ENCODE results near the gene RBM7.

Gene RBM7

DNA sequence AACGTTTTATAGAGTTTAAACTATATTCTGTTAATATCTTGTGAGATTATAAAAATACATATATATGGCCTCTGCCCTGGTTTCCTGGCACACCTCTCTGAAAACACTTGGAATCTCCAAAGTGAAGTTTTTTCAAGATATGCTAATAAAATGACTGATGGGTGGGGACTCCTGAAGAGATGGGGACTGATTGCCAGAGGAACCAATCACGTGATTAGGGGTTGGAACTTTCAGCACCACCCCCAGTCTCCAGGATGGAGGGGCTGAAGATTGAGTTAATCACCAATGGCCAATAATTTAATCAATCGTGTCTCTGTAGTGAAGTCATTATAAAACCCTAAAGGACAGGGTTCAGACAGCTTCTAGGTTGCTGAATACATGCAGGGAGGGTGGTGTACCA, 37.5 kb upstream of the RBM7 start:
- Histone ChIP-seq H3K36me3 (replicated peaks; ENCODE audit: insufficient read depth, low read length) (no peaks in the 10 kb centered on the region), H2AFZ (ENCODE audit: low read length) (no peak overlapping the region), H3K9me2 (replicated peaks; ENCODE audit: insufficient read depth, low read length) (no peaks in the 10 kb centered on the region), H3K9me3 (replicated peaks; ENCODE audit: insufficient read depth, low read length) (no peaks in the 10 kb centered on the region), H3K4me1 (ENCODE audit: low read length) (no peaks in the 10 kb centered on the region), H3K27ac (ENCODE audit: low read length) (no peak overlapping the region), H3K79me2 (ENCODE audit: low read length) (no peaks in the 10 kb centered on the region), H3K9ac (ENCODE audit: low read length) (no peak overlapping the region), H3K4me3 (ENCODE audit: low read length) (no peak overlapping the region), H3K27me3 (replicated peaks; ENCODE audit: insufficient read depth, low read length) (no peaks in the 10 kb centered on the region), H4K20me1 (ENCODE audit: insufficient read depth, low read length) (no peaks in the 10 kb centered on the region), H3K4me2 (ENCODE audit: low read depth, low read length) (no peak overlapping the region), H3F3A (ENCODE audit: insufficient read depth, low read length) (no peaks in the 10 kb centered on the region)
- TF ChIP-seq, protein P1, sequence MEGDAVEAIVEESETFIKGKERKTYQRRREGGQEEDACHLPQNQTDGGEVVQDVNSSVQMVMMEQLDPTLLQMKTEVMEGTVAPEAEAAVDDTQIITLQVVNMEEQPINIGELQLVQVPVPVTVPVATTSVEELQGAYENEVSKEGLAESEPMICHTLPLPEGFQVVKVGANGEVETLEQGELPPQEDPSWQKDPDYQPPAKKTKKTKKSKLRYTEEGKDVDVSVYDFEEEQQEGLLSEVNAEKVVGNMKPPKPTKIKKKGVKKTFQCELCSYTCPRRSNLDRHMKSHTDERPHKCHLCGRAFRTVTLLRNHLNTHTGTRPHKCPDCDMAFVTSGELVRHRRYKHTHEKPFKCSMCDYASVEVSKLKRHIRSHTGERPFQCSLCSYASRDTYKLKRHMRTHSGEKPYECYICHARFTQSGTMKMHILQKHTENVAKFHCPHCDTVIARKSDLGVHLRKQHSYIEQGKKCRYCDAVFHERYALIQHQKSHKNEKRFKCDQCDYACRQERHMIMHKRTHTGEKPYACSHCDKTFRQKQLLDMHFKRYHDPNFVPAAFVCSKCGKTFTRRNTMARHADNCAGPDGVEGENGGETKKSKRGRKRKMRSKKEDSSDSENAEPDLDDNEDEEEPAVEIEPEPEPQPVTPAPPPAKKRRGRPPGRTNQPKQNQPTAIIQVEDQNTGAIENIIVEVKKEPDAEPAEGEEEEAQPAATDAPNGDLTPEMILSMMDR (IDR thresholded peaks at IDR 0.05; ENCODE audit: low read length) = no peak
- TF ChIP-seq EZH2 (optimal IDR thresholded peaks at IDR 0.05; ENCODE audit: low read depth, low read length) (no peak), EZH2phosphoT487 (IDR thresholded peaks at IDR 0.05; ENCODE audit: low read length) (no peak)
- DNase-seq = no peak

DNA sequence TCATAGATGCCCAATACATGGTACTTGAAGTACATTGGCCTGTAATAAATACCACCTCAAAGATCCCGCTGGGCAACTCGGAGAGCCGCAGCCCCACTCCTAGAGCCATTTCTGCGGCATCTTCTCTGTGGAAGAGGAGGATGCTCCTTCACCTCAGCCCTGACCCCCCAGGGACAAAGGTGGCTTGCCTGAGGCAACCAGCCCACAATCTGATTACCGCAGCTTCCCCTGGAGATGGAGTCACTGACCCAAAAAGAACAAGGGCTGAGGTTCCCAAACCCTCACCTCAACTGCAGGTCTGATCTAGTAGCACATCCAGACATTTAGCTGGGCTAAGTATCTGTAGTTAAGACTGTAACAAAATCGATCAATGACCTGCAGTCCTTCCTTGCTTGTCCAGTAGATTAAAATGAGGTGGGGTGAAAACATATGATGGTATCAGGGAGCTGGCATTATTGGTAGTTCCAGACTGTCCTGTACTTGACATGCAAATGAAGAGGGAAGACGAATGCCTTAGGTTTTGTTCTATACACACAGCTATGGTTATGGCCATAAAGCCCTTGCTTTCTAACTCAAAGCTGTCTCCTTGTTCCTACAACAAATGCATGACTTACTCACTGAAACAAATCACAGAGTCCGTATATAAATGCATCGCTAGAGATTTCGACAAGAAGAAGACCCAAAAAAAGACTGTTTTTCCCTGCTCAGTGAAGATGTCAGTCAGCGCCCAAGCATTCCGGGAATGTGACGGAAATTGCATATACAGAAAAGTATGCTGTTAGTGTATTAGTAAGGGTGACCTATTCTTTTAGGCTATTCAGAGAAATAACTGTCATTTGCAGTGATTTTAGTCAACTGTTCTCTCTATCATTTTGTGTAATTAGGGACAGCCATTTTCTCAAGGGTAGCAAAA, 33.9 kb upstream of the RBM7 start:
- Histone ChIP-seq H3K27ac (ENCODE audit: low read length) (no peak overlapping the region), H3K9me2 (replicated peaks; ENCODE audit: insufficient read depth, low read length) (no peaks in the 10 kb centered on the region), H4K20me1 (ENCODE audit: insufficient read depth, low read length) (no peaks in the 10 kb centered on the region), H3K4me1 (ENCODE audit: low read length) (no peaks in the 10 kb centered on the region), H2AFZ (ENCODE audit: low read length) (no peak overlapping the region), H3K36me3 (replicated peaks; ENCODE audit: insufficient read depth, low read length) (no peaks in the 10 kb centered on the region), H3K9me3 (replicated peaks; ENCODE audit: insufficient read depth, low read length) (no peaks in the 10 kb centered on the region), H3K4me2 (ENCODE audit: low read depth, low read length) (no peak overlapping the region), H3K9ac (ENCODE audit: low read length) (no peak overlapping the region), H3K4me3 (ENCODE audit: low read length) (no peak overlapping the region), H3F3A (ENCODE audit: insufficient read depth, low read length) (no peaks in the 10 kb centered on the region), H3K27me3 (replicated peaks; ENCODE audit: insufficient read depth, low read length) (no peaks in the 10 kb centered on the region), H3K79me2 (ENCODE audit: low read length) (no peaks in the 10 kb centered on the region)
- TF ChIP-seq EZH2 (optimal IDR thresholded peaks at IDR 0.05; ENCODE audit: low read depth, low read length) (no peak), EZH2phosphoT487 (IDR thresholded peaks at IDR 0.05; ENCODE audit: low read length) (no peak)
- TF ChIP-seq, protein P1 (IDR thresholded peaks at IDR 0.05; ENCODE audit: low read length) = no peak
- DNase-seq = no peak

DNA sequence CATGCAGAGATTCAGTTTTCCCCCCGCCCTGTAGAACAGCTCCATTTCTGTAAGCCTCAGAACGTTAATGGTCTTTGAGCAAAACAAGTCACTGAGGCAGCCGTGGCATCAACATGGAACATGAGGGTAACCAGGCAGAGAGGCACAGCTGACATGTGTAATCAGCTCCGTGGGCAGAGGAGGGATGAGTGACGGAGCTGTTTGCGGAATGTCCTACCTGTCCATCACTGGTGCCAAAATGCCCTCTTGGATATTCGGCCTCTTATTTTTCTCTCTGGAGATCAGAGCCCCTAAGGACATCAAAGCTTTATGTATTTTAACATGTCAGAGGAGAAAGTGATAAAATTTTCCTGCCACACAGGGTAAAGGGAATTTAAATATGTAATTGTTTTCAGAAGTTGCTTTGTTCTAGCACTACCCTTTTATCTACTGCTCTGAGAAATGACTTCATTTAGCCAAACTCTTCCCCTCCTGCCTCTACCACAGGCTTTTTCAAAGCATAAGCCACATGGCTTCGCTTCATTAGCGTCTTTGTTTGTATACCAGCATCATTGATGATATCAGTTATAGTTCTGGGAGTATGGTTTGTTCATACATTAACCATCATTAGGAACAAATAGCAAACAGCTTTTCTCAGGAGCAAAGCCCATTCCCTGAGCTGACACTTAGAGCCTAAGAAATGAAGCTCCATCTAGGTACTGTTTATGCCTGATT, 33.1 kb upstream of the RBM7 start:
- Histone ChIP-seq H3F3A (ENCODE audit: insufficient read depth, low read length) (no peaks in the 10 kb centered on the region), H3K27me3 (replicated peaks; ENCODE audit: insufficient read depth, low read length) (no peaks in the 10 kb centered on the region), H4K20me1 (ENCODE audit: insufficient read depth, low read length) (no peaks in the 10 kb centered on the region), H3K79me2 (ENCODE audit: low read length) (no peaks in the 10 kb centered on the region), H3K4me1 (ENCODE audit: low read length) (no peaks in the 10 kb centered on the region), H2AFZ (ENCODE audit: low read length) (no peak overlapping the region), H3K36me3 (replicated peaks; ENCODE audit: insufficient read depth, low read length) (no peaks in the 10 kb centered on the region), H3K9me2 (replicated peaks; ENCODE audit: insufficient read depth, low read length) (no peaks in the 10 kb centered on the region), H3K4me2 (ENCODE audit: low read depth, low read length) (no peak overlapping the region), H3K27ac (ENCODE audit: low read length) (no peak overlapping the region), H3K9me3 (replicated peaks; ENCODE audit: insufficient read depth, low read length) (no peaks in the 10 kb centered on the region), H3K4me3 (ENCODE audit: low read length) (no peak overlapping the region), H3K9ac (ENCODE audit: low read length) (no peak overlapping the region)
- no peak for TF ChIP-seq EZH2phosphoT487 (IDR thresholded peaks at IDR 0.05; ENCODE audit: low read length)
- TF ChIP-seq EZH2 (optimal IDR thresholded peaks at IDR 0.05; ENCODE audit: low read depth, low read length) = no peak
- TF ChIP-seq, protein P1 (IDR thresholded peaks at IDR 0.05; ENCODE audit: low read length) = no peak
- no peak for DNase-seq

Data from MM.1S (cell line).